Measurements from ENCODE around the gene NCOR1. TPM values are rescaled to one million over a fixed set of nuclear protein-coding genes. Genes with fewer than 3 reads are reported as not detected.

NCOR1 gene
- total and polyA plus RNA-seq, 9 of the 15 experiments (the other 6 are each of a cell fraction or from before 2014, with no cell fraction given), result 20.2 to 66.5 (median 50.9) TPM

- peak; percentile 83 for TF ChIP-seq NFE2L1 (tag; IDR thresholded peaks at IDR 0.05; ENCODE audit: borderline replicate concordance, low read depth)
- 0 out of 2 replicates have a peak, but pooled peaks have one; percentile 5 for TF ChIP-seq MTA2 (IDR thresholded peaks at IDR 0.05; ENCODE audit: low read depth)
- TF ChIP-seq MCM7 (IDR thresholded peaks at IDR 0.05), result no peak
- TF ChIP-seq ZNF407 (IDR thresholded peaks at IDR 0.05; ENCODE audit: low read depth), result 0 out of 2 replicates have a peak, but pooled peaks have one; percentile 35
- TF ChIP-seq CBFA2T3 (IDR thresholded peaks at IDR 0.05), result peak; percentile 62
- no peak for TF ChIP-seq ZNF174 (CRISPR knock-in tag; IDR thresholded peaks at IDR 0.05)
- TF ChIP-seq MCM5 (IDR thresholded peaks at IDR 0.05; ENCODE audit: low read depth), result no peak
- peak; percentile 35 for TF ChIP-seq DACH1 (IDR thresholded peaks at IDR 0.05; ENCODE audit: partially characterized antibody)
- TF ChIP-seq MAFF (IDR thresholded peaks at IDR 0.05; ENCODE audit: low read length), result peak; percentile 80
- no peak for TF ChIP-seq TEAD2 (tag; IDR thresholded peaks at IDR 0.05)
- 0 out of 2 replicates have a peak, but pooled peaks have one; percentile 35 for TF ChIP-seq NCOR1 (IDR thresholded peaks at IDR 0.05)
- TF ChIP-seq BMI1 (IDR thresholded peaks at IDR 0.05; ENCODE audit: low read length), result no peak
- no peak for TF ChIP-seq EGR1 (conservative IDR thresholded peaks at IDR 0.05)
- TF ChIP-seq ZBTB2 (IDR thresholded peaks at IDR 0.05), result 0 out of 2 replicates have a peak, but pooled peaks have one; percentile 57
- TF ChIP-seq MAZ (CRISPR knock-in tag; conservative IDR thresholded peaks at IDR 0.05 in 1 of 2, IDR thresholded peaks at IDR 0.05 in 1 of 2), result 0 out of 4 replicates have a peak, but pooled peaks of 1 of the 2 experiments have one; percentile 10
- no peak for TF ChIP-seq CHCHD3 (CRISPR knock-in tag; IDR thresholded peaks at IDR 0.05)
- peak; percentile 60; the same call in 1 of the 2 replicates for TF ChIP-seq CTBP1 (IDR thresholded peaks at IDR 0.05; ENCODE audit: borderline replicate concordance)
Observed at GRCh38 chr17:15981646-15982580, 233.4 kb downstream of the NCOR1 start (continued).
